GM23338 (cell line): ENCODE results near the gene FEM1B.

Experiments used
- CTCF ChIP-seq, 2 experiments: fragments of 200-600 bp in 1 of 2; sonication (generic) in 1 of 2; conservative IDR thresholded peaks; 2 replicates each; pipeline versions ENCODE4 v1.5.1 to v1.6.1; 2016 to 2017; ENCODE audit warnings: antibody characterized with exemption in 2 of 2, low read depth in 2 of 2, mild to moderate bottlenecking in 2 of 2, moderate library complexity in 1 of 2
- TF ChIP-seq, protein P1 (sequence below): IDR thresholded peaks from one replicate; pipeline ENCODE4 v1.6.1; 2018; ENCODE audit warnings: antibody characterized with exemption; ENCODE audit not compliant: unreplicated experiment

GRCh38 chr15:68303134-68303533 is 25.6 kb downstream of the FEM1B start:
- no peak for TF ChIP-seq CTCF (conservative IDR thresholded peaks at IDR 0.05; ENCODE audit: low read depth in 2 of 2)
- TF ChIP-seq, protein P1, sequence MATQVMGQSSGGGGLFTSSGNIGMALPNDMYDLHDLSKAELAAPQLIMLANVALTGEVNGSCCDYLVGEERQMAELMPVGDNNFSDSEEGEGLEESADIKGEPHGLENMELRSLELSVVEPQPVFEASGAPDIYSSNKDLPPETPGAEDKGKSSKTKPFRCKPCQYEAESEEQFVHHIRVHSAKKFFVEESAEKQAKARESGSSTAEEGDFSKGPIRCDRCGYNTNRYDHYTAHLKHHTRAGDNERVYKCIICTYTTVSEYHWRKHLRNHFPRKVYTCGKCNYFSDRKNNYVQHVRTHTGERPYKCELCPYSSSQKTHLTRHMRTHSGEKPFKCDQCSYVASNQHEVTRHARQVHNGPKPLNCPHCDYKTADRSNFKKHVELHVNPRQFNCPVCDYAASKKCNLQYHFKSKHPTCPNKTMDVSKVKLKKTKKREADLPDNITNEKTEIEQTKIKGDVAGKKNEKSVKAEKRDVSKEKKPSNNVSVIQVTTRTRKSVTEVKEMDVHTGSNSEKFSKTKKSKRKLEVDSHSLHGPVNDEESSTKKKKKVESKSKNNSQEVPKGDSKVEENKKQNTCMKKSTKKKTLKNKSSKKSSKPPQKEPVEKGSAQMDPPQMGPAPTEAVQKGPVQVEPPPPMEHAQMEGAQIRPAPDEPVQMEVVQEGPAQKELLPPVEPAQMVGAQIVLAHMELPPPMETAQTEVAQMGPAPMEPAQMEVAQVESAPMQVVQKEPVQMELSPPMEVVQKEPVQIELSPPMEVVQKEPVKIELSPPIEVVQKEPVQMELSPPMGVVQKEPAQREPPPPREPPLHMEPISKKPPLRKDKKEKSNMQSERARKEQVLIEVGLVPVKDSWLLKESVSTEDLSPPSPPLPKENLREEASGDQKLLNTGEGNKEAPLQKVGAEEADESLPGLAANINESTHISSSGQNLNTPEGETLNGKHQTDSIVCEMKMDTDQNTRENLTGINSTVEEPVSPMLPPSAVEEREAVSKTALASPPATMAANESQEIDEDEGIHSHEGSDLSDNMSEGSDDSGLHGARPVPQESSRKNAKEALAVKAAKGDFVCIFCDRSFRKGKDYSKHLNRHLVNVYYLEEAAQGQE, result no peak
